Muscle of leg (tissue), 11 donors: ENCODE results near the gene SUDS3. TPM values are rescaled to one million over a fixed set of nuclear protein-coding genes. Genes with fewer than 3 reads are reported as not detected.
A peak's percentile ranks its signal among the peaks of the same experiment; 100 is the strongest.

Experiments
- DNase-seq: peaks from one replicate; pipeline ENCODE4 v3.0.0; 2013
- H3K27ac ChIP-seq: one replicate; pipeline ENCODE4 v1.5.1; 2013; ENCODE audit warnings: mild to moderate bottlenecking, low read length, control low read depth
- H3K27me3 ChIP-seq: one replicate; pipeline ENCODE4 v1.6.1; 2013; ENCODE audit warnings: low read length; ENCODE audit not compliant: control insufficient read depth, insufficient read depth
- H3K36me3 ChIP-seq: one replicate; pipeline ENCODE4 v1.6.1; 2013; ENCODE audit warnings: low read length; ENCODE audit not compliant: control insufficient read depth, insufficient read depth
- H3K4me1 ChIP-seq: one replicate; pipeline ENCODE4 v1.6.1; 2013; ENCODE audit warnings: low read length; ENCODE audit not compliant: control insufficient read depth, insufficient read depth
- H3K4me3 ChIP-seq: one replicate; pipeline ENCODE4 v1.5.1; 2013; ENCODE audit warnings: low read length, control low read depth
- H3K9me3 ChIP-seq: replicated peaks from 2 replicates; pipeline ENCODE4 v1.6.1; 2013; ENCODE audit warnings: low read depth, low read length; ENCODE audit not compliant: control insufficient read depth
- WGBS: methylation state at CpG from one replicate; pipeline ENCODE4 v1.1.5; 2013; ENCODE audit warnings: missing lambda C conversion rate; ENCODE audit not compliant: insufficient coverage; 5-methylcytosine and 5-hydroxymethylcytosine counted together
- polyA plus RNA-seq, 8 donors: library from polyadenylated mRNA; unstranded; fragments of 120-200 nt; gene quantifications; one replicate each; pipeline versions ENCODE4 v1.2.1 to v1.2.3, GENCODE V29; 2013; ENCODE audit warnings: inconsistent platforms in 1 of 8, low replicate concordance in 1 of 8; ENCODE audit not compliant: insufficient read length in 8 of 8, insufficient read depth in 1 of 8
- total RNA-seq: library from RNA; stranded (reverse); fragments of 120-200 nt; gene quantifications from one replicate; pipeline ENCODE4 v1.2.4, GENCODE V29; 2013

Gene SUDS3
- total and polyA plus RNA-seq, 9 donors, result 25.6 to 32.7 (median 27.6) TPM

DNA sequence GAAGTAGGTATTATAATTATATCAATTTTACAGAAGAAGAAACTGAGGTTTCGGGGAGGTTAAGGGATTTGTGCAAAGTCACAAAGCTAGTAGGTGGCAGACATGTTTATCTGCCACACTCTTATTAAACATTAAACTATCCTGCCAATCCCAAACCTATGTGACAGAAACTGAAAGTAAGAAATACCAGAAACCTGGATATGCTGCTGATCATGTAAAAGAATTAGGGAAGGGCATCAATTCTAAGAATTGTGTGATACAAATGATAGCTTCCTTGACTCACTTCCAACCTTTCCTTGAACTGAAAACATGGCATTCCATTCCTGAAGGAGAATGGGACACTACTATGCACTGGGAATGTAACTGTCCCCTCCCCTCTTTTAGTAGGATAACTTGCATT is 20.5 kb upstream of the SUDS3 start:
- no peak overlapping the region for H3K27ac ChIP-seq
- H3K9me3 ChIP-seq, result no peaks in the 10 kb centered on the region
- H3K36me3 ChIP-seq, result no peaks in the 10 kb centered on the region
- peaks cover 4% of the 10 kb centered on the region for H3K4me1 ChIP-seq
- no peak for DNase-seq
- WGBS, result no CpG with 5 or more reads among the region's 1 CpG
- no peak overlapping the region for H3K4me3 ChIP-seq
- H3K27me3 ChIP-seq, result no peaks in the 10 kb centered on the region

DNA sequence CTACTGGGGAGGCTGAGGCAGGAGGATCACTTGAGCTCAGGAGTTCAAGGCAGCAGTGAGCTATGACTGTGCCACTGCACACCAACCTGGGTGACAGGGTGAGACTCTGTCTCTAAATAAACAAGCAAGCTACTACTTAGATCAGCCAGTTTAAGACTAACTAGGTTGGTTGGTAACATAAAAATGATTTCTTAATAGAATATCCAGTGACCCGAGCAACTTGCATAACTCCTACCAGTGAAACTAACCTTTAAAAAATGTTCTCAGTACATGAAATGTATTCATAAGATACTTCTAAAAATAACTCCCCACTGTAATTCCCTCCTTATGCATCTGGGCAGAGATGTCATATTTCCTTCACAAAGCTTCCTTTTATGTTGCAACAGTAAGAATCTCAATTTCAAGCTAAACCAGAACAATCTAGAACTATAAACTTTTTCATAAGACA is 19.5 kb upstream of the SUDS3 start:
- Histone ChIP-seq H3K27ac (peak overlapping the region; percentile 84), H3K27me3 (no peaks in the 10 kb centered on the region), H3K9me3 (no peaks in the 10 kb centered on the region), H3K4me1 (peaks cover 4% of the 10 kb centered on the region), H3K4me3 (no peak overlapping the region), H3K36me3 (no peaks in the 10 kb centered on the region)
- no CpG with 5 or more reads among the region's 1 CpG for WGBS
- DNase-seq, result peak; percentile 87

DNA sequence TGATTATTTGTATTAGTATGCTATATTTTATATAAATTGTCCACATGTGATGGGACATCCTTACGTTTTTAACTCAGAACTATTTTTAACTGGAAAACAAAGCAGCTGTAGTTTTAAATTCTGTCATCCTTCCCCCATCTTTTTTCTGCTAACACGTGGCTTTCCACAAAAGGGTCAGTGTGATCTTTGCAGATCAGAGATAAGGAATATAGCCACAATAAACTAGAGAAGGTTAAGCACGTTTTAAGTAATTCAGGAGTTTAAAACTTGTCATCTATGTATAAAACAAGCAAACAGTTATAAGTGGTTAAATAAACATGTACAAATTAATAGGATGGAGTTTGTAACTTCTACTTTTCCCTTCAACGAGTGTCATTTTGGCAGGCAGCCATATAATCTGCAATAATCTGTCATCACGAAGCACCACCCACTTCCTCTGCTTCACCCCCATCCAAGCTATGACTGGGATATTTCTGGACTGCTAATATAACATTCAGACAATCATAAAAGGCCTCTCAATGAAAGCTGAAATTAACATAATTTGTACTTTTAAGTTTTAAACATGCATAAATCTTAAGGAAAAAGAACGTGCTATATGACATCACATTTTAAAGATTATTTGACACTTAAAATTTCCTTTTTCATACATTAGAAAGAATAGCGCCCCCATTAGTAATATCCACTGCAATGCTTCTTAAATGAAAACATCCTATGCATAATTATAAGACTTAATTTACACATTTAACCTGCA is 18.9 kb upstream of the SUDS3 start:
- no peak overlapping the region for H3K4me3 ChIP-seq
- peak; percentile 81 for DNase-seq
- peaks cover 4% of the 10 kb centered on the region for H3K4me1 ChIP-seq
- no peaks in the 10 kb centered on the region for H3K9me3 ChIP-seq
- WGBS, result 40% methylated on average over 1 of the region's 7 CpGs
- H3K27ac ChIP-seq, result peak overlapping the region; percentile 84
- no peaks in the 10 kb centered on the region for H3K27me3 ChIP-seq
- H3K36me3 ChIP-seq, result no peaks in the 10 kb centered on the region

DNA sequence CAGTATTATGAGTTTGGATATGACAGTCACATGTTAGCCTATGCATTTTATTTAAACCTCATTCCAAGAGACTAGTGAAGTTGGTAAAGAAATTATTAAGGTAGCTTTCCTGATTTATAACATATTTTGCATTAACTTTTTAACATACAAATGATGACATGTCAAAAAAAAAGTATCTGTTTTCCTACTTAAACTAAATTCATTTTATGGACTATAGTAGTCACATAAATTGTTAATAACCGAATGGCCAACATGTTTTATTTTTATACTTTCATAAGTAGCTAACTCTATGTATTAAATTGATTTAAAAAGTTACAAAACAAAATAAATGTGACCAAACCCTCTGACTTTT is 18.4 kb upstream of the SUDS3 start:
- no peaks in the 10 kb centered on the region for H3K27me3 ChIP-seq
- no peak overlapping the region for H3K4me3 ChIP-seq
- peaks cover 4% of the 10 kb centered on the region for H3K4me1 ChIP-seq
- DNase-seq, result no peak
- no CpG with 5 or more reads among the region's 1 CpG for WGBS
- no peaks in the 10 kb centered on the region for H3K36me3 ChIP-seq
- H3K27ac ChIP-seq, result no peak overlapping the region
- H3K9me3 ChIP-seq, result no peaks in the 10 kb centered on the region

DNA sequence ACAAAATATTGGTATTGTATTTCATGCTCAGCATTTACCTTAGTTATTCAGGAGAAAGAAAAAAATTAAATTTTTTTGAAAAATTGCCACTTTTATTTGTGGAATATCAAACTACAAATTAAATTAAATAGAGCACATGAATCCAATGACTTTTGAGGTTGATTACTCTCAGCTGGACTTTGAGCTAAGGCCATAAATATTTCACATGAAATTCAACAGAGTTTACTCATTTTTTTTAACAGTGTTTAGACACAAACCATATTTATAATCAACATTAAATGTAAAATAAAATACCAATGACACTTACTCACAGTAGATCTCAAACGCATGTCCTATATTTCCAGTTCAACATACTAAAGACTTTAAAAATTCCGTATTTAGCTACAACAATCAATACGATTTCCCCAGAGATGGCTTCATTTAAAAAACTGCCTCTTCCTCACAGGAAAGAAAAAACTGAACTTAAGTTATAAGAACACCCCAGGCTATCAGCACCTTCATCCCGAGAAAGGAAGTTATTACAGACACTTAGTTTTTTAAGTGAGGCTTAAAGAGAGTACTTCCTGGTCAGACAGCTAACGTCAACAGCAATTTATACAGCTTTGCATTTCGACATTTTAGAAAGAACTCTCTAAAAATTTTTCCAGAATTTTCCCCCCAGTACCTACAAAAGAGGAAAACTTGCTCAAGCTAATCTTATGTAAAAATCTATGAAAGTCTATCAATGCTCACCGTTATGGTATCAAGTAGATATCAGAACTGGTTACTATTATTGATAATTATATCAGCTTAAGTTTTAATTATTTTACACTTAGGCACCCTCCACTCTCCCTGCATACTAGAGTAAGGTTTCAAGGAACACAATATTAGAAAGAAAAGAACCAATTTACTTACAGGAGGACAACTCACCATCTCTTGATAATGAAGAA is 17.5 kb upstream of the SUDS3 start:
- no peaks in the 10 kb centered on the region for H3K9me3 ChIP-seq
- H3K4me3 ChIP-seq, result no peak overlapping the region
- H3K27ac ChIP-seq, result no peak overlapping the region
- DNase-seq, result peak; percentile 32
- peaks cover 4% of the 10 kb centered on the region for H3K4me1 ChIP-seq
- WGBS, result no CpG with 5 or more reads among the region's 7 CpGs
- H3K36me3 ChIP-seq, result no peaks in the 10 kb centered on the region
- no peaks in the 10 kb centered on the region for H3K27me3 ChIP-seq

DNA sequence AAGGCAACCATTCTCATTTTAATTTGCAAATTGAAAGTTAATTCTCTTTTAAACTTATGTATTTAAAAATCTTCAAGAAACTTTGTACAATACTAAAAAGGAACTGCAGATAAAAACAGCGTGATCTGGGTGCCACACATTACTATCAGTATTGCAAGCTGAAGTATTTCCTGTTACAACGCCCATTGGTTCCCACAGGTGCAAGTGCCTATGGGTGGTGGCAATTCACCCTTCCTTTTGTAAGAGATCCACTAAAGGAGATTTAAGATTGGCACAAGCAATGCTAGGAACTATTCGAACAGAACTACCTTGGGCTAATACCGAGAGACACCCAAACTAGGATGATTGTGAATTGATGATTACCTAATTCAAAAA is 16.8 kb upstream of the SUDS3 start:
- no peaks in the 10 kb centered on the region for H3K36me3 ChIP-seq
- H3K4me1 ChIP-seq, result peaks cover 4% of the 10 kb centered on the region
- no peak overlapping the region for H3K4me3 ChIP-seq
- H3K27ac ChIP-seq, result no peak overlapping the region
- no peaks in the 10 kb centered on the region for H3K9me3 ChIP-seq
- WGBS, result no CpG with 5 or more reads among the region's 4 CpGs
- DNase-seq, result no peak
- H3K27me3 ChIP-seq, result no peaks in the 10 kb centered on the region

DNA sequence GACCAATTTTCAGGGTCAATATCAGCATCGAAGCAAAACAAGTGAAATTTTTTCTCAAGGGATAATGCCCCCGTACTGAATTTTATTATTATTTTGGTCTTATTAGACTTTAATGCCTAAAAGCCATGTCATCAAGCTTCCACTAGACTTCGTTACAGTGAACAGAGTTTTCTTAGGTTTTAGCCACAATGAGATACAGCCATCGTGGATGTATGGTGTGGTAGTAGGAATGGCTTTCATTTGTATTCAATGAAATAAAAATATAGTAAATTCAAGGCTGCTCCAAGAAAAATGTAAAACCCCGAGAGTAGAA is 15.3 kb upstream of the SUDS3 start:
- no peak overlapping the region for H3K27ac ChIP-seq
- no peak for DNase-seq
- no peaks in the 10 kb centered on the region for H3K9me3 ChIP-seq
- no peak overlapping the region for H3K4me3 ChIP-seq
- WGBS, result no CpG with 5 or more reads among the region's 5 CpGs
- H3K36me3 ChIP-seq, result no peaks in the 10 kb centered on the region
- H3K27me3 ChIP-seq, result no peaks in the 10 kb centered on the region
- peaks cover 4% of the 10 kb centered on the region for H3K4me1 ChIP-seq

DNA sequence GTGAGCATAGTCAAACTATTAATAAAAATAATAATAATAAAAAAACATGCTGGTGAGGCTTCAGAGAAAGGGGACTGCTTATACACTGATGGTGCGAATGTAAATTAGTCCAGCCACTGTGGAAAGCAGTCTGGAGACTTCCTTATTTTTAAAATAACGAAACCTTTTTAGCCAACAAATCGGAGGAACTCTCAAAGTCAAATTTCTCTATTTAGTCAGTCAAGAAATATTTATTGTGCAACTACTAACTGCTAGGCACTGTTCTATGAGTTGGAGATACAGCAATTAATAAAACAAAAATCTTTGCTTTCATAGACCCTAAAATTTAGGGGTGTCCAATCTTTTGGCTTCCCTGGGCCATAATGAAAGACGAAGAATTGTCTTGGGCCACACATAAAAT is 14.5 kb upstream of the SUDS3 start:
- Histone ChIP-seq H3K9me3 (no peaks in the 10 kb centered on the region), H3K4me1 (no peaks in the 10 kb centered on the region), H3K27ac (no peak overlapping the region), H3K36me3 (no peaks in the 10 kb centered on the region), H3K27me3 (no peaks in the 10 kb centered on the region), H3K4me3 (no peak overlapping the region)
- no CpG with 5 or more reads among the region's 4 CpGs for WGBS
- no peak for DNase-seq

DNA sequence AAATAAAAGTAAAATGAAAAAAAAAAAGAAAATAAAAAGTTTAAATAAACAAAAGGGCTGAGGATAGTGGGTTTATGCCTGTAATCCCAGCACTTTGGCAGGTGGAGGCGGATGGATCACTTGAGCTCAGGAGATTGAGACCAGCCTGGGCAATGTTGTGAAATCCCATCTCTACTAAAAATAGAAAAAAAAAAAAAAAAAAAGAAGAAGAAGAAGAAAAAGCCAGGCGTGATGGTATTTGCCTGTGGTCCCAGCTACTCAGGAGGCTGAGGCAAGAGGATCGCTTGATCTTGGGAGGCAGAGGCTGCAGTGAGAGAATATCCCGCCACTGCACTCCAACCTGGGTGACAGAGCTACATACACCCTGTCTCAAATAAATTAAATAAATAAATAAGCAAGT is 7.5 kb upstream of the SUDS3 start:
- no peaks in the 10 kb centered on the region for H3K9me3 ChIP-seq
- H3K4me3 ChIP-seq, result no peak overlapping the region
- no peak for DNase-seq
- peaks cover 16% of the 10 kb centered on the region for H3K27me3 ChIP-seq
- H3K36me3 ChIP-seq, result no peaks in the 10 kb centered on the region
- peaks cover 15% of the 10 kb centered on the region for H3K4me1 ChIP-seq
- no peak overlapping the region for H3K27ac ChIP-seq
- no CpG with 5 or more reads among the region's 4 CpGs for WGBS

DNA sequence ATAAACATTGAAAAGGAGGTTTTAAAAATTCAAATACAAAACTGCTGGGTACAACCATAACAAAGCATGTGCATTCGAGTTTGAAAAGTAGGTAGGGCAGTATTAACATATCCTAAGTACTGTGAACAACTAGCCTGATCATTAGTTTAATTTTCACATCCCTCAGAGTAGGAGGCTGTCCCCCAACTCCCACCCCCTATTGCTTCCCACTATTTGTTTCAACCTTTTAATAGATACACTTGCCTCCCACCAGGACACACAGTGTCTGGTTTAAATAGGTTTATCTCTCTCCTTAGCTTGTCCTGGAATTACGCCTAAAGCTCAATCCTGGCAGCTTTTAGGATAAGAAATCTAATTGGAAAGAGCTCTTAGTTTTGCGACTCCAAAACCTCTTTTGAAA is 5.8 kb upstream of the SUDS3 start:
- Histone ChIP-seq H3K4me1 (peaks cover 24% of the 10 kb centered on the region), H3K4me3 (no peak overlapping the region), H3K27me3 (peaks cover 16% of the 10 kb centered on the region), H3K9me3 (no peaks in the 10 kb centered on the region), H3K27ac (no peak overlapping the region), H3K36me3 (no peaks in the 10 kb centered on the region)
- DNase-seq, result no peak
- no CpG with 5 or more reads among the region's 3 CpGs for WGBS
